CD14-positive monocyte (primary cell): Measurements from ENCODE around the gene HNF4A. TPM values are rescaled to one million over a fixed set of nuclear protein-coding genes. Genes with fewer than 3 reads are reported as not detected.

Experiments used
- DNase-seq, 3 donors: peaks; one replicate each; pipeline ENCODE4 v3.0.0-alpha.2; 2011 to 2022
- H2AFZ ChIP-seq: 2 replicates; pipeline ENCODE4 v1.6.0; 2012; ENCODE audit warnings: mild to moderate bottlenecking, low read depth, low read length, inconsistent platforms; ENCODE audit not compliant: insufficient read depth, poor library complexity, severe bottlenecking
- H3K27ac ChIP-seq, 2 donors: 1 replicate in 1 of 2; 2 replicates in 1 of 2; pipeline ENCODE4 v1.5.1; 2012 to 2013; ENCODE audit warnings: low read length in 2 of 2, control low read depth in 1 of 2, inconsistent platforms in 1 of 2, low read depth in 1 of 2, mild to moderate bottlenecking in 1 of 2
- H3K27me3 ChIP-seq, 2 donors: one replicate each; pipeline versions ENCODE4 v1.6.0 to v1.6.1; 2011 to 2013; ENCODE audit warnings: low read length in 2 of 2; ENCODE audit not compliant: control insufficient read depth in 2 of 2, insufficient read depth in 2 of 2
- H3K36me3 ChIP-seq, 2 donors: replicated peaks in 1 of 2; 1 replicate in 1 of 2; 2 replicates in 1 of 2; pipeline versions ENCODE4 v1.5.1 to v1.6.1; 2012 to 2013; ENCODE audit warnings: low read length in 2 of 2, control low read depth in 1 of 2, inconsistent platforms in 1 of 2, mild to moderate bottlenecking in 1 of 2; ENCODE audit not compliant: insufficient read depth in 2 of 2, control insufficient read depth in 1 of 2
- H3K4me1 ChIP-seq, 2 donors: 1 replicate in 1 of 2; 2 replicates in 1 of 2; pipeline versions ENCODE4 v1.5.1 to v1.6.1; 2012 to 2013; ENCODE audit warnings: low read length in 2 of 2, control low read depth in 1 of 2, inconsistent platforms in 1 of 2, mild to moderate bottlenecking in 1 of 2, moderate library complexity in 1 of 2; ENCODE audit not compliant: insufficient read depth in 2 of 2, control insufficient read depth in 1 of 2
- H3K4me2 ChIP-seq: replicated peaks from 2 replicates; pipeline ENCODE3; 2012; ENCODE audit warnings: low read length, moderate library complexity, mild to moderate bottlenecking; ENCODE audit not compliant: poor library complexity, severe bottlenecking; ENCODE audit errors: extremely low read depth
- H3K4me3 ChIP-seq, 3 experiments: fragments of 200-600 bp in 1 of 3; sonication (generic) in 1 of 3; replicated peaks in 1 of 3; 1 replicate in 2 of 3; 2 replicates in 1 of 3; pipeline ENCODE4 v1.5.1; 2011 to 2013; ENCODE audit warnings: low read length in 3 of 3, mild to moderate bottlenecking in 3 of 3, control low read depth in 2 of 3, low read depth in 2 of 3, inconsistent platforms in 1 of 3, moderate library complexity in 1 of 3
- H3K79me2 ChIP-seq: 2 replicates; pipeline ENCODE4 v1.6.0; 2012; ENCODE audit warnings: mild to moderate bottlenecking, control low read depth, inconsistent platforms, low read length, moderate library complexity; ENCODE audit not compliant: insufficient read depth
- H3K9ac ChIP-seq: 2 replicates; pipeline ENCODE4 v1.6.0; 2017; ENCODE audit warnings: low read length, mild to moderate bottlenecking; ENCODE audit not compliant: insufficient read depth, poor library complexity, severe bottlenecking
- H3K9me3 ChIP-seq, 2 donors: replicated peaks in 1 of 2; 1 replicate in 1 of 2; 2 replicates in 1 of 2; pipeline versions ENCODE4 v1.5.1 to v1.6.1; 2012 to 2013; ENCODE audit warnings: low read length in 2 of 2, control low read depth in 1 of 2; ENCODE audit not compliant: control insufficient read depth in 1 of 2, insufficient read depth in 1 of 2
- H4K20me1 ChIP-seq: 2 replicates; pipeline ENCODE4 v1.6.0; 2012; ENCODE audit warnings: mild to moderate bottlenecking, low read length, control low read depth, moderate library complexity; ENCODE audit not compliant: insufficient read depth
- H3K27ac Mint-ChIP-seq, 7 donors: one replicate each; pipeline ENCODE4 v1.8.0; 2020; ENCODE audit warnings: mild to moderate bottlenecking in 7 of 7, mixed read lengths in 7 of 7, moderate library complexity in 6 of 7, inconsistent platforms in 2 of 7
- H3K27me3 Mint-ChIP-seq, 3 donors: one replicate each; pipeline ENCODE4 v1.8.0; 2021 to 2022; ENCODE audit warnings: low read depth in 3 of 3, mild to moderate bottlenecking in 3 of 3, mixed read lengths in 3 of 3, moderate library complexity in 3 of 3, inconsistent platforms in 1 of 3
- H3K36me3 Mint-ChIP-seq, 2 donors: one replicate each; pipeline ENCODE4 v1.8.0; 2020; ENCODE audit warnings: mixed read lengths in 2 of 2, inconsistent platforms in 1 of 2, mild to moderate bottlenecking in 1 of 2
- H3K4me1 Mint-ChIP-seq: one replicate; pipeline ENCODE4 v1.8.0; 2020; ENCODE audit warnings: mild to moderate bottlenecking, mixed read lengths
- H3K4me3 Mint-ChIP-seq, 2 donors: one replicate each; pipeline ENCODE4 v1.8.0; 2020; ENCODE audit warnings: mild to moderate bottlenecking in 2 of 2, mixed read lengths in 2 of 2, moderate library complexity in 1 of 2
- H3K9me3 Mint-ChIP-seq, 7 donors: one replicate each; pipeline ENCODE4 v1.8.0; 2020 to 2022; ENCODE audit warnings: mixed read lengths in 7 of 7, mild to moderate bottlenecking in 6 of 7, moderate library complexity in 6 of 7, inconsistent platforms in 2 of 7
- WGBS: methylation state at CpG from one replicate; pipeline ENCODE4 v1.1.5; 2013; ENCODE audit warnings: missing lambda C conversion rate; ENCODE audit not compliant: insufficient coverage; 5-methylcytosine and 5-hydroxymethylcytosine counted together
- intact Hi-C, 2 donors: fragments of 100-400 bp; cut with micrococcal nuclease; formaldehyde crosslinking; loops; one replicate each; pipeline versions ENCODE4 v1.15.0 to v1.15.1; 2023
- polyA plus RNA-seq, 3 donors: library from polyadenylated mRNA; depleted of rRNA in 1 of 3; unstranded in 2 of 3; stranded (reverse) in 1 of 3; fragments of 300-500 nt in 2 of 3; fragments of >200 nt in 1 of 3; fragmentation: Illumina TruSeq in 2 of 3; gene quantifications; 1 replicate in 2 of 3; 2 replicates in 1 of 3; pipeline ENCODE4 v1.2.3, GENCODE V29; 2012 to 2021
- TF ChIP-seq, protein P1 (sequence below): fragments of 200-600 bp; IDR thresholded peaks from one replicate; pipeline ENCODE4 v1.8.0; 2022; ENCODE audit warnings: antibody characterized with exemption, mild to moderate bottlenecking

Gene HNF4A
- polyA plus RNA-seq, 3 donors: not detected

DNA sequence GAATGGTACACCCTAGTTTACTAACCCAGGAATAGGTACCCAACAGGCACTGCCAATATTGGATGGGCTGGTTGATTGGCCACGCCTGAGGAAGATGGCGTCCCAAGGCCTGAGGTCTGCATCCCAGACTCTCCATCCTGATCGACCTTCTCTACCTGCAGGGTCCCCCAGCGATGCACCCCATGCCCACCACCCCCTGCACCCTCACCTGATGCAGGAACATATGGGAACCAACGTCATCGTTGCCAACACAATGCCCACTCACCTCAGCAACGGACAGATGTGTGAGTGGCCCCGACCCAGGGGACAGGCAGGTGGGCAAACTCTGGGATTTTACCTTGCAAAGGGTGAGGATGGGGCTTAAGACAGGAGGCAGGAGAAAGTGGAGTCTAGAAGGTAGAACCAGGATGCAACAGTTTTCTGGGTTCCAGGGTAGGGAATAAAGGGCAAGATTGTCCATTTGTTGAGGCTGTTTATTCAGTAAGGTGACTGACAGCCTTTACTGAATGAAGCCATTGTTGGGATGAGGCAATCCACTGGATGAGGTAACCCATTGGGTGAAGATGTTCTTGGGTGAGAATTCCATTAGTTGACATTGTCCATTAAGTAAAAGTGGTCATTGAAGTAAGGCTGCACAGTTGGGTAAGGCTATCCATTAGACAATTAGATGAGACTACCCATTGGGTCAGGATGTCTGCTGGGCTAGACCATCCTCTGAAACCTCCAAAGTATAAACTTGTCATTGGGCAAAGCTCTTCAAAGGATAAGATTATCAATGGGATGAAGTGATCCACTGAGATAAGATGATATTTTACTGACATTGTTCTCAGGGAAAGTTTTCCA is 72.9 kb downstream of the HNF4A start:
- no peak overlapping the region for H2AFZ ChIP-seq
- WGBS: 71% methylated on average over 2 of the region's 8 CpGs
- no peak overlapping the region for H3K4me2 ChIP-seq
- no peaks in the 10 kb centered on the region for H4K20me1 ChIP-seq
- intact Hi-C loops: no loop called here
- H3K9me3 ChIP-seq: no peaks in the 10 kb centered on the region
- DNase-seq: no peak
- no peak overlapping the region for H3K4me3 ChIP-seq
- H3K4me3 Mint-ChIP-seq: no peak overlapping the region
- H3K4me1 Mint-ChIP-seq: no peaks in the 10 kb centered on the region
- no peaks in the 10 kb centered on the region for H3K79me2 ChIP-seq
- H3K27me3 ChIP-seq: no peaks in the 10 kb centered on the region
- no peak overlapping the region for H3K9ac ChIP-seq
- H3K27ac Mint-ChIP-seq: no peak overlapping the region
- H3K36me3 ChIP-seq: no peaks in the 10 kb centered on the region
- H3K27me3 Mint-ChIP-seq: peaks cover 8 to 11% (median 8%) of the 10 kb centered on the region in 3 donors
- TF ChIP-seq, protein P1, sequence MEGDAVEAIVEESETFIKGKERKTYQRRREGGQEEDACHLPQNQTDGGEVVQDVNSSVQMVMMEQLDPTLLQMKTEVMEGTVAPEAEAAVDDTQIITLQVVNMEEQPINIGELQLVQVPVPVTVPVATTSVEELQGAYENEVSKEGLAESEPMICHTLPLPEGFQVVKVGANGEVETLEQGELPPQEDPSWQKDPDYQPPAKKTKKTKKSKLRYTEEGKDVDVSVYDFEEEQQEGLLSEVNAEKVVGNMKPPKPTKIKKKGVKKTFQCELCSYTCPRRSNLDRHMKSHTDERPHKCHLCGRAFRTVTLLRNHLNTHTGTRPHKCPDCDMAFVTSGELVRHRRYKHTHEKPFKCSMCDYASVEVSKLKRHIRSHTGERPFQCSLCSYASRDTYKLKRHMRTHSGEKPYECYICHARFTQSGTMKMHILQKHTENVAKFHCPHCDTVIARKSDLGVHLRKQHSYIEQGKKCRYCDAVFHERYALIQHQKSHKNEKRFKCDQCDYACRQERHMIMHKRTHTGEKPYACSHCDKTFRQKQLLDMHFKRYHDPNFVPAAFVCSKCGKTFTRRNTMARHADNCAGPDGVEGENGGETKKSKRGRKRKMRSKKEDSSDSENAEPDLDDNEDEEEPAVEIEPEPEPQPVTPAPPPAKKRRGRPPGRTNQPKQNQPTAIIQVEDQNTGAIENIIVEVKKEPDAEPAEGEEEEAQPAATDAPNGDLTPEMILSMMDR: no peak
- no peaks in the 10 kb centered on the region for H3K36me3 Mint-ChIP-seq
- H3K9me3 Mint-ChIP-seq: peaks cover 0 to 1% (median 0%) of the 10 kb centered on the region in 7 donors
- H3K27ac ChIP-seq: no peak overlapping the region
- no peaks in the 10 kb centered on the region for H3K4me1 ChIP-seq

DNA sequence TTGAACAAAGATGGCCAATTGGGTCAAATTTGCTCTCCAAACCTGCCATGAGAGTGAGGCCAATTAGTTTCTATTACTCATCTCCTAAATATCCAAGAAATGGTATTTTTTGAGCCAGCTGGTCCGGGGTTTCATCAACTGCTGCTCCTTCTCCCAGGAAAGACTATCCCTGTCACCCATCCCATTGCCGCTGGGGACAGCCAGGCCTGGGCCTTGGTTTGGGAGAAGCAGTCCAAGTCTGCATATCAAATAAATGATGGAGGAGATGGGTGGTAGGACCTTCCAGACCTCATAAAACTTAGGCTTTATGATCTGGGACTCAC is 73.5 kb downstream of the HNF4A start:
- Histone ChIP-seq H3K4me1 (no peaks in the 10 kb centered on the region), H3K9me3 (no peaks in the 10 kb centered on the region), H3K9ac (no peak overlapping the region), H2AFZ (no peak overlapping the region), H3K4me2 (no peak overlapping the region), H3K36me3 (no peaks in the 10 kb centered on the region), H3K27ac (no peak overlapping the region), H4K20me1 (no peaks in the 10 kb centered on the region), H3K4me3 (no peak overlapping the region), H3K27me3 (no peaks in the 10 kb centered on the region), H3K79me2 (no peaks in the 10 kb centered on the region)
- no peak overlapping the region for H3K4me3 Mint-ChIP-seq
- no peak for DNase-seq
- no peaks in the 10 kb centered on the region for H3K4me1 Mint-ChIP-seq
- intact Hi-C loops: no loop called here
- TF ChIP-seq, protein P1: no peak
- H3K27ac Mint-ChIP-seq: no peak overlapping the region
- no CpG with 5 or more reads among the region's 2 CpGs for WGBS
- peaks cover 6 to 11% (median 8%) of the 10 kb centered on the region in 3 donors for H3K27me3 Mint-ChIP-seq
- peaks cover 0 to 1% (median 0%) of the 10 kb centered on the region in 7 donors for H3K9me3 Mint-ChIP-seq
- H3K36me3 Mint-ChIP-seq: no peaks in the 10 kb centered on the region
